Upper lobe of left lung (tissue), 6 donors: ENCODE measurements around the gene SCYGR7. TPM values are rescaled to one million over a fixed set of nuclear protein-coding genes. Genes with fewer than 3 reads are reported as not detected.

Source experiments
- ATAC-seq, 2 donors: fragments of 200-7000 bp; cut with Tn5 transposase; one replicate each; pipeline ENCODE4 v1.9.1; 2022; ENCODE audit warnings: mild to moderate bottlenecking in 2 of 2, moderate library complexity in 2 of 2; ENCODE audit not compliant: low FRiP score in 2 of 2
- DNase-seq, 2 donors: peaks; one replicate each; pipeline ENCODE4 v3.0.0-alpha.2; 2019 to 2020
- H3K27ac ChIP-seq, 4 donors: fragments of 200-600 bp; sonication (generic); one replicate each; pipeline ENCODE4 v1.5.1; 2016 to 2019
- H3K27me3 ChIP-seq, 4 donors: fragments of 200-600 bp; sonication (generic); one replicate each; pipeline ENCODE4 v1.5.1; 2017 to 2019
- H3K36me3 ChIP-seq, 4 donors: fragments of 200-600 bp; sonication (generic); one replicate each; pipeline ENCODE4 v1.5.1; 2016 to 2019
- H3K4me1 ChIP-seq, 4 donors: fragments of 200-600 bp; sonication (generic); one replicate each; pipeline ENCODE4 v1.5.1; 2018 to 2019
- H3K4me3 ChIP-seq, 4 donors: fragments of 200-600 bp; sonication (generic); one replicate each; pipeline ENCODE4 v1.5.1; 2017 to 2019; ENCODE audit warnings: mild to moderate bottlenecking in 2 of 4, moderate library complexity in 1 of 4
- H3K9me3 ChIP-seq, 4 donors: fragments of 200-600 bp; sonication (generic); one replicate each; pipeline ENCODE4 v1.5.1; 2018 to 2019
- EP300 ChIP-seq, 4 donors: sonication (generic); formaldehyde crosslinking; IDR thresholded peaks; one replicate each; pipeline ENCODE4 v1.5.1; 2017; ENCODE audit warnings: antibody characterized with exemption in 4 of 4, control low read depth in 2 of 4
- POLR2A ChIP-seq, 4 donors: fragments of 450-650 bp; IDR thresholded peaks; one replicate each; pipeline ENCODE4 v1.5.1; 2016 to 2017; ENCODE audit warnings: antibody characterized with exemption in 4 of 4, mild to moderate bottlenecking in 2 of 4
- POLR2AphosphoS5 ChIP-seq, 2 donors: sonication (generic); formaldehyde crosslinking; IDR thresholded peaks; one replicate each; pipeline ENCODE4 v1.5.1; 2017; ENCODE audit warnings: antibody characterized with exemption in 2 of 2
- whole genome bisulfite sequencing, 2 donors: methylation state at CpG; one replicate each; pipeline ENCODE4 v1.1.5; 2017 to 2018; 5-methylcytosine and 5-hydroxymethylcytosine counted together
- total RNA-seq, 6 donors: library from RNA; depleted of rRNA in 4 of 6; stranded (reverse); fragments of >200 nt in 4 of 6; gene quantifications; one replicate each; pipeline versions ENCODE4 v1.1.0 to v1.2.1, GENCODE V29; 2016 to 2021
- TF ChIP-seq, protein P1 (sequence below), 6 experiments: fragments of 450-650 bp in 4 of 6; fragments of 200-600 bp in 2 of 6; sonication (generic) in 2 of 6; IDR thresholded peaks; one replicate each; pipeline ENCODE4 v1.5.1; 2016 to 2019; ENCODE audit warnings: antibody characterized with exemption in 6 of 6
- donor health status: DM: no; HTN: no; CAD: no; lungs with moderate emphysema.
- donor health status: DM: no; HTN: yes; CAD: no; lungs with severe emphysema.

SCYGR7 gene
- total RNA-seq, 6 donors from 2014 or later = not detected

DNA sequence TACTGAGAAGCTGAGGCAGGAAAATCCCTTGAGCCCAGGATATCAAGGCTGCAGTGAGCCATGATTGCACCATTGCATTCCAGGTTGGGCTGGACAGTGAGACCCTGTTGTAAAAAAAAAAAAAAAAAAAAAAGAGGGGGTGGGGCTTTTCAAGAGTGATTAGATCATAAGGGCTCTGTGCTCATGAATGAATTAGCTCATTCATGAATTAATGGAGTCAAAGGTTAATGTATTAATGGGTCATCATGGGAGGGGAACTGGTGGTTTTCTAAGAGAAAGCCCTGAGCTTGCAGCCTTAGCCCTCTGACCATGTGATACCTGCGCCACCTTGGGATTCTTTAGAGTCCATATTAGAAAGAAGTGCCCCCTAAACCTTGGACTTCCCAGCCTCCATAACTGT, 14.8 kb upstream of the SCYGR7 start:
- Histone ChIP-seq H3K36me3 (no peaks in the 10 kb centered on the region), H3K27ac (no peak overlapping the region), H3K4me1 (peaks cover 0 to 10% (median 2%) of the 10 kb centered on the region in 4 donors), H3K27me3 (peaks cover 0 to 4% (median 0%) of the 10 kb centered on the region in 4 donors), H3K4me3 (no peak overlapping the region), H3K9me3 (no peaks in the 10 kb centered on the region)
- ATAC-seq = no peak
- WGBS, 2 donors = 91 to 95% methylated on average over 1 of the region's 1 CpG
- DNase-seq = no peak
- TF ChIP-seq, protein P1, sequence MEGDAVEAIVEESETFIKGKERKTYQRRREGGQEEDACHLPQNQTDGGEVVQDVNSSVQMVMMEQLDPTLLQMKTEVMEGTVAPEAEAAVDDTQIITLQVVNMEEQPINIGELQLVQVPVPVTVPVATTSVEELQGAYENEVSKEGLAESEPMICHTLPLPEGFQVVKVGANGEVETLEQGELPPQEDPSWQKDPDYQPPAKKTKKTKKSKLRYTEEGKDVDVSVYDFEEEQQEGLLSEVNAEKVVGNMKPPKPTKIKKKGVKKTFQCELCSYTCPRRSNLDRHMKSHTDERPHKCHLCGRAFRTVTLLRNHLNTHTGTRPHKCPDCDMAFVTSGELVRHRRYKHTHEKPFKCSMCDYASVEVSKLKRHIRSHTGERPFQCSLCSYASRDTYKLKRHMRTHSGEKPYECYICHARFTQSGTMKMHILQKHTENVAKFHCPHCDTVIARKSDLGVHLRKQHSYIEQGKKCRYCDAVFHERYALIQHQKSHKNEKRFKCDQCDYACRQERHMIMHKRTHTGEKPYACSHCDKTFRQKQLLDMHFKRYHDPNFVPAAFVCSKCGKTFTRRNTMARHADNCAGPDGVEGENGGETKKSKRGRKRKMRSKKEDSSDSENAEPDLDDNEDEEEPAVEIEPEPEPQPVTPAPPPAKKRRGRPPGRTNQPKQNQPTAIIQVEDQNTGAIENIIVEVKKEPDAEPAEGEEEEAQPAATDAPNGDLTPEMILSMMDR (IDR thresholded peaks at IDR 0.05) = no peak
- TF ChIP-seq EP300 (IDR thresholded peaks at IDR 0.05) = no peak
- no peak for TF ChIP-seq POLR2A (IDR thresholded peaks at IDR 0.05)

DNA sequence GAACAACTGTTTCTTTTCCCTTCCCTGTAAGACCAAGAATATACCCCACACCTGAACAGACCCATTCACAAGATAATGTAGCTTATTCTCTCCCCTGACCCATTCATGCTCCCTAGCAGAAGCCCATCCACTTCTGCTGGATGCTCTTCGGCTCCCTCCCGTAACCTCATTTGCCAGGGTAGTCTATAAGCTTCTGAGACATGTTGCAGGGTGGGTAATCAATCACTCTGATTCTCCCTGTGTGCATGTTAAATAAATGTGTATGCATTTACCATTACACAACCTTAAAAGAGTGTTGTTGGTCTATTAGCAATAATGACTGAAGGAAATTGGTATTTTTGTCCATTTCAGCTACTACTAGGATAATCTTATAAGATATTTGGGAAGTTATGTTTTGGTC, 11.6 kb upstream of the SCYGR7 start:
- no peaks in the 10 kb centered on the region for H3K36me3 ChIP-seq
- peaks cover 0 to 14% (median 2%) of the 10 kb centered on the region in 4 donors for H3K4me1 ChIP-seq
- DNase-seq (no peak), ATAC-seq (no peak)
- H3K9me3 ChIP-seq = no peaks in the 10 kb centered on the region
- H3K27ac ChIP-seq = no peak overlapping the region
- peaks cover 0 to 4% (median 0%) of the 10 kb centered on the region in 4 donors for H3K27me3 ChIP-seq
- peak overlapping the region in 1 of 4 donors; percentile 57 for H3K4me3 ChIP-seq
- TF ChIP-seq, protein P1 (IDR thresholded peaks at IDR 0.05) = no peak
- 86 to 94% methylated on average over 2 of the region's 2 CpGs for WGBS, 2 donors

DNA sequence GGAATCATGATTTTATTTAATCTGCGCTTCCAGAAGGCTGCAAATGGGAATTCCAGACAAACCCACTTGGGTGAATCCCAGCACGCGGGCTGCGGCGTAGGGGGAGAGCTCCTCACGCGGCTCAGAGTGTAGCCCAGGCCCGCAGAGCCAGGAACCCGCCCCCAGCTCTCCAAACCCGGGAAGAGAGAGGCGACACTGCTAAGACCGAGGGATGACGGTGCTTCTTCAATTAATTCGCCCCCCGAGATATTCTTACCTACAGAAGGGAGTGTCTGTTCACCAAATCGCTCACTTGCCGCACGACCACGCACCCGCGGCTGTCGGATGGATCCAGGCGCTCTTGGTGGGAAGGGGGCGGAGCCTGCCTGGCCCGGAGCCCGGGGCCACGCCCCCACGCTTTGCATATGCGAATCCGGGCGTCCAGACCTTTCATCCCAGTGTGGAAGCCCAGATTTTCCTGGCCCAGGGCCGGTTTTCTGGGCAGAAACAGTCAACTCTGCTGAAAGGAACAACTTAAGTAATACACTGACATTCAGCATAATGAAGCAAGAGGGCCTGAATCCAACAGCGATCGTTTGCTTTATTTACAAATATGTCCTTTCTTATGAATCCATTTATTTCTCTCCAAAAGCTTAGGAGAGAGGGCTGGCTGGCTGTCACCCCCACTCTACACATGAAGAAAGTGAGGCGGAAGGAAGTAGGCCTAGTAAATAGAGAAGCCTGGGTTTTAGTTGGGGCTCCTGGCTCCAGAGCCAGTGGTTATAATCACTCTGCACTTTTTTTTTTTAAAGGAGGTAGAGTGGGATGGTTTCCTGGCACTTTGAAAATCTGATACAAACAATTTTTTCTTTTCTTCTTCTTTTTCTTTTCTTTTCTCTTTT, 10.2 kb upstream of the SCYGR7 start, which contains the start of gene SLC19A3:
TSS of gene SLC19A3 (minus strand) at position 342 of the 881 bp plus-strand sequence. CDS start 15,710 bp downstream, outside the sequence.
- H3K4me1 ChIP-seq = peaks cover 0 to 14% (median 2%) of the 10 kb centered on the region in 4 donors
- peak; percentile 91 to 97 for DNase-seq
- peak within 1 kb of the TSS; percentile 42 to 78 (median 68) for H3K27ac ChIP-seq
- H3K9me3 ChIP-seq = no peaks in the 10 kb centered on the region
- peak; percentile 93 to 95 for ATAC-seq
- peaks cover 0 to 4% (median 0%) of the 10 kb centered on the region in 4 donors for H3K27me3 ChIP-seq
- TF ChIP-seq, protein P1 (IDR thresholded peaks at IDR 0.05) = no peak
- TF ChIP-seq POLR2A (IDR thresholded peaks at IDR 0.05) = peak in 2 of 4 donors; percentile 11 to 62
- peak in 1 of 2 donors; percentile 55 for TF ChIP-seq POLR2AphosphoS5 (IDR thresholded peaks at IDR 0.05)
- H3K36me3 ChIP-seq = no peaks in the 10 kb centered on the region
- H3K4me3 ChIP-seq = peak within 1 kb of the TSS; percentile 16 to 57 (median 52)
- 6 to 12% methylated on average over 20 to 35 of the region's 35 CpGs for WGBS, 2 donors

DNA sequence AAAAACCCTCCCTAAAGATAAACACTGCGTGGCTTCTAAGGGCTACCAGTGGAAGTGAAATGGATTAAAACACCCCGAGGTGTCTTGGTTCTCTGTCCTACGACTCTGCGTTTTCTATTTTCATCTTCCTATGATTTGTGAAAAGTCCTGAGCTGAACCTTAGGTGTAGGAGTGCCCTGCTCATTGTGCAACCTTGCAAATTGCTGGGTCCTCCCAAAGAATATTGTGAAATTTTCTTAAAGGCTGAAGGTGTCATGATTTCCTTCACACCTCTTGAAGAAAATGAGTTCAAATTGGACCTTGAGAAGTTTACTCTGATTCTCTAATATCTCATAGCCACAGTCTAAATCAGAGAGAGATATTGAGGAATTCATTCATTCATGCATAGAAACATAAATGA, 8.5 kb upstream of the SCYGR7 start:
- TF ChIP-seq POLR2AphosphoS5 (IDR thresholded peaks at IDR 0.05) = no peak
- TF ChIP-seq POLR2A (IDR thresholded peaks at IDR 0.05) = no peak
- TF ChIP-seq, protein P1 (IDR thresholded peaks at IDR 0.05) = no peak
- no peak for TF ChIP-seq EP300 (IDR thresholded peaks at IDR 0.05)
- ATAC-seq (no peak), DNase-seq (peak in 1 of 2 donors; percentile 45)
- Histone ChIP-seq H3K9me3 (no peaks in the 10 kb centered on the region), H3K36me3 (no peaks in the 10 kb centered on the region), H3K27ac (no peak overlapping the region), H3K4me1 (peaks cover 0 to 14% (median 2%) of the 10 kb centered on the region in 4 donors), H3K4me3 (no peak overlapping the region), H3K27me3 (peaks cover 0 to 4% (median 0%) of the 10 kb centered on the region in 4 donors)
- WGBS, 2 donors = 74 to 79% methylated on average over 4 of the region's 4 CpGs
